ENCODE data around the gene ZNF683.

- no peak for TF ChIP-seq FOS (IDR thresholded peaks at IDR 0.05; ENCODE audit: low read depth, low read length)
- TF ChIP-seq CTCF (conservative IDR thresholded peaks at IDR 0.05; ENCODE audit: low read depth, low read length), result no peak
- no peak for TF ChIP-seq NFE2L2 (IDR thresholded peaks at IDR 0.05; ENCODE audit: low read depth, low read length)
- no peak for TF ChIP-seq RCOR1 (IDR thresholded peaks at IDR 0.05; ENCODE audit: insufficient replicate concordance, low read length)
- no peak for TF ChIP-seq CHD1 (IDR thresholded peaks at IDR 0.05; ENCODE audit: low read depth, low read length)
- TF ChIP-seq CEBPB (IDR thresholded peaks at IDR 0.05; ENCODE audit: low read depth, low read length), result no peak
- TF ChIP-seq POLR2A (IDR thresholded peaks at IDR 0.05; ENCODE audit: low read depth, low read length), result no peak
- no peak for TF ChIP-seq ELK1 (IDR thresholded peaks at IDR 0.05; ENCODE audit: borderline replicate concordance, low read depth, low read length)
- no peak for TF ChIP-seq MAZ (IDR thresholded peaks at IDR 0.05; ENCODE audit: borderline replicate concordance, low read depth, low read length)
These were observed 15.4 kb downstream of the ZNF683 start for GRCh38 chr1:26357121-26357602.
